GM12878 (cell line): ENCODE results near the gene LRCH4. TPM values are rescaled to one million over a fixed set of nuclear protein-coding genes. Genes with fewer than 3 reads are reported as not detected.

Experiments used
- ATAC-seq: fragments of 200-7000 bp; cut with Tn5 transposase; 3 replicates; pipeline ENCODE4 v1.9.1; 2020; ENCODE audit warnings: mild to moderate bottlenecking, moderate library complexity
- BruUV-seq: library from RNA; stranded (reverse); fragments of 400-500 nt; replicated peaks from 2 replicates; lab custom pipeline; 2021; lab: Mats Ljungman, UMichigan
- CTCF ChIA-PET: fragments of 300-600 bp; sonication (Branson Sonifier 250); formaldehyde crosslinking; extraction: SDS; loops from one replicate; lab custom pipeline; 2021; ENCODE audit warnings: inconsistent platforms; lab: Yijun Ruan, JAX
- POLR2A ChIA-PET: fragments of 350-600 bp; formaldehyde crosslinking; extraction: SDS; loops from one replicate; lab custom pipeline; 2021; ENCODE audit warnings: inconsistent platforms; lab: Charles Lee
- RAD21 ChIA-PET: fragments of 300-600 bp; sonication (Branson Sonifier 250); formaldehyde crosslinking; loops from one replicate; lab custom pipeline; 2023; ENCODE audit warnings: antibody characterized with exemption; ENCODE audit not compliant: unreplicated experiment; lab: Charles Lee
- SMC1A ChIA-PET: fragments of 300-600 bp; sonication (Branson Sonifier 250); formaldehyde crosslinking; loops from one replicate; lab custom pipeline; 2023; ENCODE audit not compliant: unreplicated experiment, uncharacterized antibody; lab: Charles Lee
- DNase-seq: peaks from one replicate; pipeline ENCODE4 v3.0.0-alpha.2; 2011; ENCODE audit warnings: low read depth, low spot score
- FAIRE-seq: peaks from 3 replicates; lab custom pipeline; 2011; peaks lifted over from hg19 to GRCh38; lab: Jason Lieb, UNC
- H2AFZ ChIP-seq: 2 replicates; pipeline ENCODE4 v1.6.0; 2011; ENCODE audit warnings: low read depth, low read length, control low read depth; ENCODE audit not compliant: control insufficient read depth
- H3K27ac ChIP-seq: 2 replicates; pipeline ENCODE4 v1.5.1; 2011; ENCODE audit warnings: control low read depth; ENCODE audit not compliant: control insufficient read depth, insufficient read depth
- H3K27me3 ChIP-seq, 2 experiments: replicated peaks in 1 of 2; 2 replicates each; pipeline versions ENCODE4 v1.6.0 to v1.6.1; 2011; ENCODE audit warnings: low read length in 1 of 2; ENCODE audit not compliant: control insufficient read depth in 2 of 2, insufficient read depth in 2 of 2
- H3K36me3 ChIP-seq, 2 experiments: 2 replicates each; pipeline ENCODE4 v1.5.1; 2011; ENCODE audit warnings: low read length in 1 of 2; ENCODE audit not compliant: control insufficient read depth in 2 of 2, insufficient read depth in 2 of 2
- H3K4me1 ChIP-seq: 2 replicates; pipeline ENCODE4 v1.6.1; 2011; ENCODE audit warnings: mild to moderate bottlenecking, low read length, moderate library complexity, mixed read lengths; ENCODE audit not compliant: control insufficient read depth, insufficient read depth
- H3K4me2 ChIP-seq: 2 replicates; pipeline ENCODE4 v1.6.0; 2011; ENCODE audit warnings: control low read depth; ENCODE audit not compliant: control insufficient read depth, insufficient read depth
- H3K4me3 ChIP-seq: fragments of 200-600 bp; sonication (generic); 2 replicates; pipeline ENCODE4 v1.5.1; 2016
- H3K79me2 ChIP-seq: 2 replicates; pipeline ENCODE4 v1.6.0; 2011; ENCODE audit warnings: low read length; ENCODE audit not compliant: control insufficient read depth, insufficient read depth
- H3K9ac ChIP-seq: 2 replicates; pipeline ENCODE4 v1.8.0; 2011; ENCODE audit warnings: low read length, control low read depth, mixed read lengths; ENCODE audit not compliant: control insufficient read depth, insufficient read depth
- H3K9me3 ChIP-seq: replicated peaks from 3 replicates; pipeline ENCODE4 v1.5.1; 2011; ENCODE audit warnings: mild to moderate bottlenecking, low read length; ENCODE audit not compliant: control insufficient read depth, insufficient read depth
- H4K20me1 ChIP-seq: 2 replicates; pipeline ENCODE4 v1.6.0; 2011; ENCODE audit not compliant: control insufficient read depth, insufficient read depth
- CEBPB ChIP-seq, 2 experiments: fragments of 150-350 bp in 1 of 2; IDR thresholded peaks; 2 replicates each; pipeline ENCODE4 v1.6.1; 2012 to 2014; ENCODE audit warnings: low read depth in 2 of 2, low read length in 2 of 2, borderline replicate concordance in 1 of 2, inconsistent platforms in 1 of 2
- CHD1 ChIP-seq: IDR thresholded peaks from 2 replicates; pipeline ENCODE4 v1.6.1; 2012; ENCODE audit warnings: low read depth, low read length, improper control_type of control experiment
- CREM ChIP-seq: IDR thresholded peaks from 2 replicates; pipeline ENCODE4 v1.6.1; 2014; ENCODE audit warnings: antibody characterized with exemption, low read depth
- FOS ChIP-seq: IDR thresholded peaks from 3 replicates; pipeline ENCODE4 v1.6.1; 2011; ENCODE audit warnings: borderline replicate concordance; ENCODE audit not compliant: insufficient read length; ENCODE audit errors: extremely low read depth
- GABPA ChIP-seq: IDR thresholded peaks from 2 replicates; pipeline ENCODE4 v1.6.1; 2014; ENCODE audit warnings: antibody characterized with exemption, low read depth, mild to moderate bottlenecking, inconsistent platforms
- NR2F1 ChIP-seq: fragments of 450-650 bp; conservative IDR thresholded peaks from 2 replicates; pipeline ENCODE4 v1.6.1; 2017; ENCODE audit warnings: mild to moderate bottlenecking
- RELB ChIP-seq: fragments of 450-650 bp; IDR thresholded peaks from 2 replicates; pipeline ENCODE4 v1.6.1; 2017; ENCODE audit warnings: low read depth, mild to moderate bottlenecking, moderate library complexity
- REST ChIP-seq: IDR thresholded peaks from 2 replicates; pipeline ENCODE4 v1.6.1; 2012; ENCODE audit warnings: mild to moderate bottlenecking, low read depth, low read length
- SMARCA5 ChIP-seq: fragments of 450-650 bp; IDR thresholded peaks from 2 replicates; pipeline ENCODE4 v1.6.1; 2017; ENCODE audit warnings: mild to moderate bottlenecking
- SUPT20H ChIP-seq: IDR thresholded peaks from 2 replicates; pipeline ENCODE4 v1.6.1; 2011; ENCODE audit warnings: low read depth, mild to moderate bottlenecking, low read length, moderate library complexity, borderline replicate concordance; ENCODE audit not compliant: control insufficient read depth
- ZNF24 ChIP-seq: fragments of 450-650 bp; IDR thresholded peaks from 2 replicates; pipeline ENCODE4 v1.6.1; 2017; ENCODE audit warnings: antibody characterized with exemption, mild to moderate bottlenecking
- WGBS: methylation state at CpG from one replicate; pipeline ENCODE4 v1.1.6; 2016; ENCODE audit warnings: low lambda C conversion rate; ENCODE audit not compliant: insufficient replicate concordance, insufficient coverage; ENCODE audit errors: missing lambda C conversion rate; 5-methylcytosine and 5-hydroxymethylcytosine counted together
- in situ Hi-C: fragments of 300-500 bp; cut with MboI; formaldehyde crosslinking; loops from 9 replicates; pipeline ENCODE4 v1.14.3; 2018; ENCODE audit warnings: mixed read lengths
- intact Hi-C: fragments of 100-400 bp; cut with micrococcal nuclease; formaldehyde crosslinking; loops from one replicate; pipeline ENCODE4 v1.14.2; 2022; ENCODE audit not compliant: unreplicated experiment
- polyA plus RNA-seq, 11 experiments: library from polyadenylated mRNA; depleted of rRNA in 4 of 11; unstranded in 6 of 11; stranded (reverse) in 5 of 11; fragments of >200 nt; fragmentation: Nextera tagmentation in 4 of 11; fragmentation: Illumina TruSeq in 1 of 11; extraction: Ambion mirVana in 4 of 11; extraction: Trizol in 1 of 11; gene quantifications; 1 replicate in 1 of 11; 2 replicates in 10 of 11; pipeline versions ENCODE4 v1.2.1 to v1.2.3, GENCODE V29; 2011 to 2016; ENCODE audit warnings: inconsistent platforms in 2 of 11, missing spikeins in 2 of 11, low read depth in 1 of 11
- total RNA-seq, 4 experiments: library from RNA; depleted of rRNA in 3 of 4; stranded (reverse); fragments of >200 nt in 3 of 4; fragmentation: Illumina TruSeq in 1 of 4; extraction: Trizol in 1 of 4; gene quantifications; 2 replicates each; pipeline versions ENCODE4 v1.2.1 to v1.2.3, GENCODE V29; 2013 to 2021
- TF ChIP-seq, protein P1 (sequence below): fragments of 450-650 bp; IDR thresholded peaks from 2 replicates; pipeline ENCODE4 v1.6.1; 2016; ENCODE audit warnings: mild to moderate bottlenecking, moderate library complexity, borderline replicate concordance

The LRCH4 gene
- total and polyA plus RNA-seq, 10 of the 15 experiments (the other 5 are each of a cell fraction or from before 2014, with no cell fraction given) = 0.58 to 96.7 (median 28.4) TPM

GRCh38 chr7:100584683-100585510 is 1.0 kb downstream of the LRCH4 start:
- ATAC-seq (no peak), FAIRE-seq (no peak), DNase-seq (no peak)
- Histone ChIP-seq H3K79me2 (peaks cover 32% of the 10 kb centered on the region), H2AFZ (no peak overlapping the region), H3K4me2 (peak overlapping the region; percentile 95), H3K9me3 (no peaks in the 10 kb centered on the region), H3K9ac (peak overlapping the region; percentile 86), H3K27ac (peak overlapping the region; percentile 45), H4K20me1 (no peaks in the 10 kb centered on the region), H3K4me3 (peak overlapping the region; percentile 83), H3K4me1 (peaks cover 24% of the 10 kb centered on the region), H3K27me3 (no peaks in the 10 kb centered on the region), H3K36me3 (peaks cover 6 to 10% of the 10 kb centered on the region in 2 experiments)
- RAD21 ChIA-PET = interaction anchor here (0.9 to 4.2 kb wide), 17 partner anchors 18 to 155 kb away, joined by 3 to 21 read pairs (median 8); partner anchors contain the start of genes AGFG2, MEPCE, MOSPD3 and POP7
- SMC1A ChIA-PET = interaction anchor here (0.8 to 4.6 kb wide), 12 partner anchors 14 to 121 kb away, joined by 3 to 19 read pairs (median 4); partner anchors contain the start of genes MOSPD3, POP7 and TSC22D4
- intact Hi-C loops = no loop called here
- POLR2A ChIA-PET = interaction anchor here (0.5 to 4.3 kb wide), 19 partner anchors 14 to 156 kb away, joined by 3 to 47 read pairs (median 4); partner anchors contain the start of genes AGFG2, GNB2, MOSPD3 and ZCWPW1
- in situ Hi-C loops = no loop called here
- CTCF ChIA-PET = interaction anchor here (0.6 to 11.6 kb wide), 13 partner anchors 12 to 268 kb away, joined by 3 to 190 read pairs (median 5); partner anchors contain the start of genes GIGYF1, MOSPD3, POP7 and PPP1R35
- WGBS = 2% methylated on average over 20 of the region's 20 CpGs
- TSS peak; percentile 43 for BruUV-seq
- 0 out of 2 replicates have a peak, but pooled peaks have one; percentile 19 for TF ChIP-seq NR2F1
- no peak for TF ChIP-seq GABPA
- no peak for TF ChIP-seq ZNF24
- 0 out of 2 replicates have a peak, but pooled peaks have one; percentile 27 for TF ChIP-seq CREM
- TF ChIP-seq, protein P1, sequence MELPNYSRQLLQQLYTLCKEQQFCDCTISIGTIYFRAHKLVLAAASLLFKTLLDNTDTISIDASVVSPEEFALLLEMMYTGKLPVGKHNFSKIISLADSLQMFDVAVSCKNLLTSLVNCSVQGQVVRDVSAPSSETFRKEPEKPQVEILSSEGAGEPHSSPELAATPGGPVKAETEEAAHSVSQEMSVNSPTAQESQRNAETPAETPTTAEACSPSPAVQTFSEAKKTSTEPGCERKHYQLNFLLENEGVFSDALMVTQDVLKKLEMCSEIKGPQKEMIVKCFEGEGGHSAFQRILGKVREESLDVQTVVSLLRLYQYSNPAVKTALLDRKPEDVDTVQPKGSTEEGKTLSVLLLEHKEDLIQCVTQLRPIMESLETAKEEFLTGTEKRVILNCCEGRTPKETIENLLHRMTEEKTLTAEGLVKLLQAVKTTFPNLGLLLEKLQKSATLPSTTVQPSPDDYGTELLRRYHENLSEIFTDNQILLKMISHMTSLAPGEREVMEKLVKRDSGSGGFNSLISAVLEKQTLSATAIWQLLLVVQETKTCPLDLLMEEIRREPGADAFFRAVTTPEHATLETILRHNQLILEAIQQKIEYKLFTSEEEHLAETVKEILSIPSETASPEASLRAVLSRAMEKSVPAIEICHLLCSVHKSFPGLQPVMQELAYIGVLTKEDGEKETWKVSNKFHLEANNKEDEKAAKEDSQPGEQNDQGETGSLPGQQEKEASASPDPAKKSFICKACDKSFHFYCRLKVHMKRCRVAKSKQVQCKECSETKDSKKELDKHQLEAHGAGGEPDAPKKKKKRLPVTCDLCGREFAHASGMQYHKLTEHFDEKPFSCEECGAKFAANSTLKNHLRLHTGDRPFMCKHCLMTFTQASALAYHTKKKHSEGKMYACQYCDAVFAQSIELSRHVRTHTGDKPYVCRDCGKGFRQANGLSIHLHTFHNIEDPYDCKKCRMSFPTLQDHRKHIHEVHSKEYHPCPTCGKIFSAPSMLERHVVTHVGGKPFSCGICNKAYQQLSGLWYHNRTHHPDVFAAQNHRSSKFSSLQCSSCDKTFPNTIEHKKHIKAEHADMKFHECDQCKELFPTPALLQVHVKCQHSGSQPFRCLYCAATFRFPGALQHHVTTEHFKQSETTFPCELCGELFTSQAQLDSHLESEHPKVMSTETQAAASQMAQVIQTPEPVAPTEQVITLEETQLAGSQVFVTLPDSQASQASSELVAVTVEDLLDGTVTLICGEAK = no peak
- TF ChIP-seq CEBPB (IDR thresholded peaks at IDR 0.05; ENCODE audit: borderline replicate concordance in 1 of 2, low read depth in 2 of 2, low read length in 2 of 2) = no peak
- no peak for TF ChIP-seq REST
- TF ChIP-seq SUPT20H = no peak
- no peak for TF ChIP-seq RELB
- no peak for TF ChIP-seq SMARCA5
- no peak for TF ChIP-seq CHD1
- TF ChIP-seq FOS = no peak
